ENCODE measurements around the gene MEIOB.
"Not testable (repeated sequence)": the region's sequence is repeated elsewhere in the genome, so short reads cannot be mapped to it uniquely, and the experiment has no call there.

MEIOB gene

GRCh38 chr16:1807626-1808025 lies 64.3 kb downstream of the MEIOB start:
- DNase-seq = no peak

- DNase-seq = no peak
These were observed 71.3 kb downstream of the MEIOB start for GRCh38 chr16:1800701-1801100.

GRCh38 chr16:1799263-1799662 lies 72.7 kb downstream of the MEIOB start:
- not testable (repeated sequence) for DNase-seq

GRCh38 chr16:1794908-1795666 lies 76.9 kb downstream of the MEIOB start:
- no peak for DNase-seq

DNA sequence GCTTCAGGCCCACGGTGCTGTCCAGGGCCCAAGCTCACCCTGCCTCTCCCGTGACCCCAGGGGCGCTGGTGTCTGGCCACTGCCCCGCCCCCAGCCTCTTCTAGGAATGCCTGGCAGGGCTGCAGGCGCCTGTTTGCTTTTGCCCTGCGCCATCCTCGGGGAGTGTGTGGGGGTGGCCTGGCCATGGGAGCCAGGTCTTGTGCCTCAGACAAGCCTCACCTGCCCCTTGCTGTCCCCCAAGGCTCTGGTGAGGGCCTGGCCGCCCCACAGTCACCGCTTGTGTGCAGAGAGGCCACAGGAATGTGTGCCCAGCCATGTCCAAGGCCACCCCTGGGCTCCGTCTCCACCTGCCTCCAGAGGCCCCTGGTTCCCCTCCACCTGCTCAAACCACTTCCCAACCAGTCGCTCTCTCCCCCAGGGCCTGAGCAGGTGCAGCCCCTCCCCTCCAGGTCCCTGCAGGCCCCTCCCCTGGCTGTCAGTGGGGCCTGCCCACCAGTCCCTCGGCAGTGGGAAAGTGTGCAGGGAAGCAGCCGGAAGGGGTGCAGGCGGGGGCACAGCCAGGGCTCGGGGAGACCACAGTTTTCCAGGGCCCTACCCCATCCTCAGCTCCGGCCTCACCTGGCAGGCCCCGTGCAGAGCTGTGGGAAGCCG lies 77.6 kb downstream of the MEIOB start:
- DNase-seq = no peak

DNA sequence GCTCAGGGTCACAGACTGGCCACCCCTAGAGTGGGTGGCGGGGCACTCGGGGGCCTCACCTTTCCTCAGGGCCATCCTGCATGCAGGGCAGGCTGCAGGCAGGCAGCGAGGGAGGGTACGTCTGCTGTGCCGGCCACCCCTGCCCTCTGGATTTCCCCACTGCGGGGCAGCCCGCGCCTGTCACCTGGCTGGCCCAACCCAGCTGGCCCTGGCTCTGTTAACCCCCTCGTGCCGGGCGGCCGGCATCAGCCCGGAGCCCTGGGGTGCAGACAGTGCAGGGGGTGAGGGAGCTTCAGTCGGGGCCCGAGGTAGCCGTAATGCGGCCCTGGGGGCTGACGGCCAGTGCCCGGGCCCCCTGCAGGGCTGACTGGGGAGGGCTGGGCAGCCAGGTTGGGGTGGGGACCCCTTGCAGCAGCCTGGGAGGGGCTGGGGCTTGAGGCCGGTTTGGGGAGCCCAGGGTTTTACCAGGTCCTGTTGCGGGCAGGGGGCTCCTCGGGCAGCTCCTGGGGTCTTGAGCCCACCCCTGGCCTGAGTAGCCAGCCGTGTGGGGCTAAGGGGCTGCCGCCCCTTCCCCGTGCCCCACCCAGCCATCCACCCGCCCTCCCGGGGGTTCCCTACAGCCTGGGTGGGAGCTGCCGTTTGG lies 78.3 kb downstream of the MEIOB start, which contains the start of gene IGFALS:
Gene IGFALS, minus strand, starts transcription at position 128 of the 643 bp plus-strand sequence. Its CDS starts 53 bp downstream, at position 75.
- DNase-seq = no peak

DNA sequence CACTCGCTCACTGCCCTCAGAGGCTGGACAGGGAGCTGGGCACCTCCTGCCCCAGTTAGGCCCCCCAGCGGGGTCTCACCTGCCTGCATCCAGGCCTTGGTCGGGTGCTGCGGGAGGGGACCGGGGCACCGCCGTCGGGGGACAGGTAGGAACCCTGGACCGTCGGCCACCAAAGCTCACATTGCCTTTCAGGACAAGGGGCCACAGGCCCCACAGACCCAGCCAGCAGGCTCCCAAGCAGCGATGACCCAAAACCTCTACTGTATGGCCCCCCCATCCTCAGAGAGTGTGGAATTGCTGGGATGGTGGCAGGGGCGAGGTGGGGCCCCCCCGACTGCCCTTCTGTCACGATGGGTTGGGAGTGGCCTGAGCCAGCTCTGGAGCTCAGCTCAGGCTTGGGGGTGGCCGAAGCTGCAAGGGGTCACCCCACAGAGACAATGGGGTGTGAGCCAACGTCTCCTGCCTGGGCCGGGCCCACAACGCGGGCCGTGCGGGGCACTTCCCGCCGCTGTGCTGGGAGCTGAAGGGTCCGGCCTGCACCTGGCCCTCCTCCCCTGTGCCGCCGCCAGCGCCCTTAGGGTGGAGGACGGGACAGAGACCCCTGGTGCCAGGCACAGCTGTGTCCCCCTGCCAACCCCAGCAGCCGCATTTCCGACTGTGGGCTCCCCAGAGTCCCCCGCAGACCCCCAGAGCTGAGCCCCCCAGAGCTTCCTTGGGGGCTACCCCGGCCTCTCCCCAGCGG lies 79.0 kb downstream of the MEIOB start:
- DNase-seq = no peak

DNA sequence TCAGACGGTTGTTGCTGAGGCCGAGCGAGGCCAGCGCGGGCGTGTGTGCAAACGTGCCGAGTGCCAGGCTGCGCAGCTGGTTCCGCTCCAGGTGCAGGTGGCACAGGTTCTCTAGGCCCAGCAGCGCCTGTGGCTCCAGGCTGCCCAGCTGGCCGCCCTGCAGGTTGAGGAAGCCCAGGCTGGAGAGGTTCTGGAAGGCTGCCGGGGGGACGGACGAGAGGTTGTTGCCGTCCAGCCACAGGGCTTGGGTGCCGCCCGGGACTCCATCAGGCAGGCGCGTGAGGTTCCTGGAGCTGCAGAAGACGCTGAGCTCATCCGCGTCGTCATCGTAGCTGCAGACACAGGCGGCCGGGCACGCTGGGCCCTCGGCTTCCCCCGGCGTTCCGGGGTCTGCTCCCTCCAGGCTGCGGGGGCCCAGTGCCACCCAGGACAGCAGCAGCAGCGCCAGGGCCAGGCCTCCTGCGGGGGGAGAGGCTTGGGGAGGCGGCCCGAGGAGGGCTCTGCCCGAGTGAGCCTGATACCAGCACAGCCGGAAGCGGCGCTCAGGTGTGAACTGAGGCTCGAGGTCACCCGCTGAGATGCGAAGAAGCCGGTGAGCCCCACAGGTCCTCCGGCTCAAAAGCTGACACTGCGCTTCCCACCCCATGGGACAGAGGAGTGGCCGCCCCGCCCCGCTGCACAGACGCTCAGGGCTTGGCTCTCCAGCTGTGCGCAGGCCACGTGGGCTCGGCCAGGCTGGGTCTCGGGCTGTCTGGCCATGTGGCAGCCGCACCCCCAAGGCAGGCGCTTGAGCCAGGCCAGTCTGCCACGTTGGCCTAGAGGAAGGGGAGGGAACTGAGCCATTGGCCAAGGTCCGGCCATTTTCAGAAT lies 79.8 kb downstream of the MEIOB start:
- no peak for DNase-seq

GRCh38 chr16:1791256-1791942 lies 80.6 kb downstream of the MEIOB start:
- DNase-seq = no peak

DNA sequence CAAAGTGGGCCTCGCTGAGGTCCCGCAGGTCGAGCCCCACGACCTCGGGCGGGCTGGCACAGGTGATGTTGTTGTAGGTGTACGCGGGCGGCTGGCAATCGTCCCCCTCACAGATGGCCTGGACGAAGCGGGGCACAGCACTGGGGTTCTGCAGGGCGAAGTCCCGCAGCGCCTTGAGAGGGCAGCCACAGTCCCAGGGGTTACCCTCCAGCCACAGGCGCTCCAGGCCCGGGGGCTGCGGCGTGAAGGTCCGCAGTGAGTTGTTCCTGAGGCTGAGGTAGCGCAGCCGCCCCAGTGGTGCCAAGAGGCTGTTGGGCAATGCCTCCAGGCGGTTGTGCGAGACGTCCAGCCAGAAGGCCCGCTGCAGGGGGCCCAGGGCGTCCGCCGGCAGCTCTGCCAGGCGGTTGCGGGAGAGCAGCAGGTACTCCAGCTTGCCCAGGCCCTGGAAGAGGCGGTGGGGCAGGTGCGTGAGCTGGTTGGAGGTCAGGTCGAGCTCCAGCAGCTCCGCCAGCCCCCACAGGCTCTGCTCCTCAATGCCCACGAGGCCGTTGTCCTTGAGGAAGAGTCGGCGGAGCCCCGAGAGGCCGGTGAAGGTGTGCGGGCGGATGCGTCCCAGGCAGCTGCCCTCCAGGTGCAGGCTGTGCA lies 81.2 kb downstream of the MEIOB start:
- DNase-seq = no peak

GRCh38 chr16:1790261-1790610 lies 81.7 kb downstream of the MEIOB start:
- DNase-seq = no peak

DNA sequence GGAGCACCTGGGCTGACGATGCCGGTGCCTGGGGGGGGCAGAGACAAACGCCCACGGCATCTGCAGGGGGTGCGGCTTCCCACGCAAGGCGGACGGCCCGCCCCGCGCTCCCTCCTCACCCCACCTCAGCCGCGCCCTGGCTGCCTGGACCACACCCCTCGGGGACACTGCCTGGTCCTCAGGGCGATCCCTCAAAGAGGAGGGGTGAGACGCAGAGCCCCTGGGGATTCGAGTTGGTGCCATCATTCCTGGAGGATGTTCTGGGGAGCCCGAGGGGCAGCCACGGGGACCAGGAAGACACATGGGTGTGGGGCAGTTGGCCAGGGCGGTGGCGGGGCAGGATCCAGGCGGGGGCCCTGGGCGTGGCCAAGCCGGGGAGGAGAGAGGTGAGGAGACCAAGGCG lies 82.3 kb downstream of the MEIOB start:
- no peak for DNase-seq

GRCh38 chr16:1788708-1789100 lies 83.3 kb downstream of the MEIOB start:
- no peak for DNase-seq

DNA sequence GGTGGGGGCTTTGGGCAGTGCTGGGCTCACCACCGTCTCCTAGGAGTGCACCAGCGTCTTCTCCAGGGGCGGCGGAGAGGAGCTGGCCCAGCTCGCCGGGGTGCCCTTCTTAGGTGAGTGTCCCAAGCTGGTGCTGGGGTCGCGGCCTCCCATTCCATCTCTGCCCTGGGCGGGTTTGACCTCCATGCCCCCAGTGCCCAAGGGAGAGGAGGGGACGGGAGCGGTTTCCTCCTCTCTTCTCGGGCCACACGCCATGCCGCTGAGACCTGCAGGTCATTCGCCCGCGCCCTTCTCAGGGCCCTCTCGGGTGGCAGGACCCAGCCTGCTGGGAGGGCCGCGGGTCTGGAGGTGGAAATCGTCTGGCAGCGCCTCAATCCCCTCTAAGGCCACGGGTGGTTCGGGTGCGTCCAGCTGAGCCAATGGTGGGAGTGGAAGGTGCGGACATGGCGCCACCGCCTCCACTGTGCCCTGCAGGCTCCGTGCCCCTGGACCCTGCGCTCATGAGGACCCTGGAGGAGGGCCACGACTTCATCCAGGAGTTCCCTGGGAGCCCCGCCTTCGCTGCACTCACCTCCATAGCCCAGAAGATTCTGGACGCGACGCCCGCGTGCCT lies 83.8 kb downstream of the MEIOB start:
- DNase-seq = no peak

- DNase-seq = no peak
These were observed 84.5 kb downstream of the MEIOB start for GRCh38 chr16:1787322-1788094.

GRCh38 chr16:1787056-1787321 lies 85.0 kb downstream of the MEIOB start:
- no peak for DNase-seq

DNA sequence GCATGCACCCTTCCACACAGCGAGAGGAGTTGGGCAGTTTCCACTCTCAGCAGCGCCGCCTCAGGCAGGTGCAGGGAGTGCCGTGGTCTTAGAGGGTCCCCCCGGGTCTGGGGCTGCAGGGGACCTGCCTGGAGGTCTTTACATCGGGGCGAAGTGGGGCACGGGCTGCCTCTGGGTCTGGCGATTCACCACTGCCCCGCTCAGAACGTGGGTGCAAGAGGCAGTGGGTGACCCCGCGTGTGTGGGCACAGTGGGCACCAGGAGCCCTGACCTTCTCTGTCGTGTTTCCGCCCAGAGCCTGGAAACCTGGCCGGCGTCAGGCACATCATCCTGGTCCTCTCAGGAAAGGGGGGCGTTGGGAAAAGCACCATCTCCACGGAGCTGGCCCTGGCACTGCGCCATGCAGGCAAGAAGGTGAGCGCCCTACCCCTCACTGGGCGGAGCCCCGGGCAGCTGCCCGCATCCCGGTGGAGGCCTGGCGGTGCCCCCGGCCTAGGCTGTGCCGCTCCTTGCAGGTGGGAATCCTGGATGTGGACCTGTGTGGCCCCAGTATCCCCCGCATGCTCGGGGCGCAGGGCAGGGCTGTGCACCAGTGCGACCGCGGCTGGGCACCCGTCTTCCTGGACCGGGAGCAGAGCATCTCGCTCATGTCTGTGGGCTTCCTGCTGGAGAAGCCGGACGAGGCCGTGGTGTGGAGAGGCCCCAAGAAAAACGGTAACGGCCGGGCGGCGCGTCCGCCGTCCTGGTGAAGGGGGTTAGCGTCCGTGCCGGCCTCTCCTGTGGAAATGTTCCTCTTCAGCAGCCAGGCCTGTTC lies 85.5 kb downstream of the MEIOB start:
- DNase-seq = no peak

DNA sequence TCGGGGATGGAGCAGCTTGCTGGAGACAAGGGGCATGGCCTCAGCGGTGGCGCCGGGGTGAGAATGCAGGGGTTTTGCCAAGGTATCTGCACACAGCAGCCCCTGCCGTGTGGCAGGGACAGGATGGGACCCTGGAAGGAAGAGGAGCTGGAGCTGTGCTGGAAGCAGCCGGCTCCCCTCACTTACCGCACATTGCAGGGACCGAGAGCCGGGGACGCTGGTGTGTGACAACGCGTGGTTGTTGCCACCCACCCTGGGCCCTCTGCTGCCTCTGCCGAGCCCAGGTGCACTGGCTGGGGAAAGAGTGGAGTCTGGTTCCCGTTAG lies 86.2 kb downstream of the MEIOB start:
- no peak for DNase-seq

Measured in CD4-positive, alpha-beta T cell treated with Interleukin-17A for 1 hour (primary cell).